HG02763 (cell line): ENCODE results near the gene AMOTL1.
"Not testable (repeated sequence)": the region's sequence is repeated elsewhere in the genome, so short reads cannot be mapped to it uniquely, and the experiment has no call there.

Experiments
- ATAC-seq: cut with Tn5 transposase; IDR thresholded peaks from one replicate; pipeline ENCODE4 v1.9.1; 2021; ENCODE audit warnings: mild to moderate bottlenecking, moderate library complexity; ENCODE audit not compliant: unreplicated experiment

The AMOTL1 gene

GRCh38 chr11:94821439-94821838, 53.3 kb downstream of the AMOTL1 start:
- no peak for ATAC-seq

- no peak for ATAC-seq
These were observed 53.9 kb downstream of the AMOTL1 start for GRCh38 chr11:94822080-94822479.

GRCh38 chr11:94823102-94823732, 55.1 kb downstream of the AMOTL1 start:
- no peak for ATAC-seq

- ATAC-seq: no peak
These were observed 56.9 kb downstream of the AMOTL1 start for GRCh38 chr11:94825031-94825430.

- ATAC-seq: no peak
These were observed 57.3 kb downstream of the AMOTL1 start for GRCh38 chr11:94825481-94825880.

GRCh38 chr11:94826415-94826814, 58.3 kb downstream of the AMOTL1 start:
- ATAC-seq: no peak

- ATAC-seq: no peak
These were observed 59.9 kb downstream of the AMOTL1 start for GRCh38 chr11:94828088-94828487.

GRCh38 chr11:94830722-94831510, 62.8 kb downstream of the AMOTL1 start:
- ATAC-seq: no peak

GRCh38 chr11:94831529-94831928, 63.4 kb downstream of the AMOTL1 start:
- ATAC-seq: no peak

- ATAC-seq: no peak
These were observed 64.6 kb downstream of the AMOTL1 start for GRCh38 chr11:94832604-94833235.

GRCh38 chr11:94834911-94835593, 66.9 kb downstream of the AMOTL1 start:
- ATAC-seq: no peak

- ATAC-seq: no peak
These were observed 67.4 kb downstream of the AMOTL1 start for GRCh38 chr11:94835594-94835927.

GRCh38 chr11:94837317-94837716, 69.2 kb downstream of the AMOTL1 start:
- no peak for ATAC-seq

- no peak for ATAC-seq
These were observed 70.0 kb downstream of the AMOTL1 start for GRCh38 chr11:94838027-94838731.

- ATAC-seq: no peak
These were observed 72.1 kb downstream of the AMOTL1 start for GRCh38 chr11:94840209-94840608.

GRCh38 chr11:94844031-94844430, 75.9 kb downstream of the AMOTL1 start:
- no peak for ATAC-seq

- no peak for ATAC-seq
These were observed 77.5 kb downstream of the AMOTL1 start for GRCh38 chr11:94845622-94846021.

- ATAC-seq: no peak
These were observed 81.7 kb downstream of the AMOTL1 start for GRCh38 chr11:94849839-94850238.

GRCh38 chr11:94851864-94852636, 83.9 kb downstream of the AMOTL1 start:
- no peak for ATAC-seq

GRCh38 chr11:94853288-94853687, 85.1 kb downstream of the AMOTL1 start:
- not testable (repeated sequence) for ATAC-seq
